GM12874 (cell line): ENCODE data around the gene IL5.

Experiments
- TF ChIP-seq, protein P1 (sequence below): IDR thresholded peaks from 2 replicates; pipeline ENCODE4 v1.5.1; 2011; ENCODE audit warnings: low read depth, mild to moderate bottlenecking, control low read depth, low read length, moderate library complexity; ENCODE audit not compliant: insufficient read depth

Gene IL5

DNA sequence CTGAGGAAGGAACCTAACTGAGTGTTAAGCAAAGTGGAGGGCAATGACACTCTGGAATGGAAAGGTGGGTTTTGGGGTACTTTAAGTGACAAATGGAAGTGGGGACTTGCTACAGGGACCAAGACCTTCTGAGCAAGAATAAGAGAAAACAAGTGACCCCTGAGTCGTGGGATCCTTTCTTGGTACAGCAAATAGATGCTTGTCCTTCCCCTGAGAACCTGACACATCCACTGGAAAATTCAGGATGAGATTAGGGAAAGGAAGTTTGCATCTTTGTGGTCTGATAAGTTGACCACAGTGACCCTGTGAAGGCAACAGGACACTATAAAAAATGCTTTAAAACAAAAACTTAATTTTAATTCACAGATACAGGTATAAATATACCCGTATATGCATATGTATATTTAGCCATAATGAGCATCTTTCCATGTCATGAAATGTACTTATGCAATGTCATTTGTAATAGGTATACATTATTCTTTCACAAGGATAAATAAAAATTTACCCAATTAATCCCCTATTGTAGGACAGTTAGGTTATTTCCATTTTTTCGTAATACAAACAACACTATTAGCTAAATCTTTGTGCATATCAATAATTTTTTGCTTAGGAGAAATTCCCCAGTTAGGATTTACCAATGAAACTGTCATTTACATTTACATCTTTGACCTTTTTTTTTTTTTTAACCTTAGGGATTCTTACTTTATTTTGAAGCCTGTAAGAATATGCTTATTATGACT, 50.8 kb downstream of the IL5 start:
- TF ChIP-seq, protein P1, sequence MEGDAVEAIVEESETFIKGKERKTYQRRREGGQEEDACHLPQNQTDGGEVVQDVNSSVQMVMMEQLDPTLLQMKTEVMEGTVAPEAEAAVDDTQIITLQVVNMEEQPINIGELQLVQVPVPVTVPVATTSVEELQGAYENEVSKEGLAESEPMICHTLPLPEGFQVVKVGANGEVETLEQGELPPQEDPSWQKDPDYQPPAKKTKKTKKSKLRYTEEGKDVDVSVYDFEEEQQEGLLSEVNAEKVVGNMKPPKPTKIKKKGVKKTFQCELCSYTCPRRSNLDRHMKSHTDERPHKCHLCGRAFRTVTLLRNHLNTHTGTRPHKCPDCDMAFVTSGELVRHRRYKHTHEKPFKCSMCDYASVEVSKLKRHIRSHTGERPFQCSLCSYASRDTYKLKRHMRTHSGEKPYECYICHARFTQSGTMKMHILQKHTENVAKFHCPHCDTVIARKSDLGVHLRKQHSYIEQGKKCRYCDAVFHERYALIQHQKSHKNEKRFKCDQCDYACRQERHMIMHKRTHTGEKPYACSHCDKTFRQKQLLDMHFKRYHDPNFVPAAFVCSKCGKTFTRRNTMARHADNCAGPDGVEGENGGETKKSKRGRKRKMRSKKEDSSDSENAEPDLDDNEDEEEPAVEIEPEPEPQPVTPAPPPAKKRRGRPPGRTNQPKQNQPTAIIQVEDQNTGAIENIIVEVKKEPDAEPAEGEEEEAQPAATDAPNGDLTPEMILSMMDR = no peak
